Suprapubic skin (tissue), 4 donors: ENCODE data around the gene TCP11L2.

ENCODE experiments used
- EP300 ChIP-seq: sonication (generic); formaldehyde crosslinking; IDR thresholded peaks from one replicate; pipeline ENCODE4 v1.6.1; 2017; ENCODE audit warnings: antibody characterized with exemption
- POLR2A ChIP-seq, 2 donors: fragments of 450-650 bp; IDR thresholded peaks; one replicate each; pipeline ENCODE4 v1.6.1; 2017; ENCODE audit warnings: antibody characterized with exemption in 2 of 2, mild to moderate bottlenecking in 2 of 2, moderate library complexity in 2 of 2
- POLR2AphosphoS5 ChIP-seq, 3 donors: sonication (generic); formaldehyde crosslinking; IDR thresholded peaks; one replicate each; pipeline ENCODE4 v1.6.1; 2017; ENCODE audit warnings: antibody characterized with exemption in 3 of 3
- TF ChIP-seq, protein P1 (sequence below), 2 donors: fragments of 200-600 bp in 1 of 2; fragments of 450-650 bp in 1 of 2; sonication (generic) in 1 of 2; IDR thresholded peaks; one replicate each; pipeline ENCODE4 v1.5.1; 2016 to 2019; ENCODE audit warnings: antibody characterized with exemption in 2 of 2, mild to moderate bottlenecking in 1 of 2, moderate library complexity in 1 of 2

DNA sequence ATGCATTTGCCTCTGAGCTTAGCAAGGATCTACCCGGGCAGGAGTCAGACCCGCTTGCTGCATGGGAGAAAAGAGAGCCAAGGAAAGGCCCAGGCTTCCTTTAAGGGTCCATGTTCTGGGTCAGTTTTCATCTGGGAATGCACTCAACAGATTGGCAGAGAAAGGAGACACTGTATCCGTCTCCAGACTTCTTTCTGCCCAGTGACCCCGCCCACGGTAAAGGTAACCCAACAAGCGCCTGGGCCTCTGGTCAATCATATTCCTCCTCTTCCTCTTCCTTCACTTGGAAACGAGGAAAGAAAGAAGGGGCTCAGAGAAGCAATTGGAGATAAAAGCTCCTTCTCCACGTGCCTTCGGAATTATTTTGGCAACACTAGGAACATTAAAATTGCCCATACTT lies 27.1 kb upstream of the TCP11L2 start:
- TF ChIP-seq, protein P1, sequence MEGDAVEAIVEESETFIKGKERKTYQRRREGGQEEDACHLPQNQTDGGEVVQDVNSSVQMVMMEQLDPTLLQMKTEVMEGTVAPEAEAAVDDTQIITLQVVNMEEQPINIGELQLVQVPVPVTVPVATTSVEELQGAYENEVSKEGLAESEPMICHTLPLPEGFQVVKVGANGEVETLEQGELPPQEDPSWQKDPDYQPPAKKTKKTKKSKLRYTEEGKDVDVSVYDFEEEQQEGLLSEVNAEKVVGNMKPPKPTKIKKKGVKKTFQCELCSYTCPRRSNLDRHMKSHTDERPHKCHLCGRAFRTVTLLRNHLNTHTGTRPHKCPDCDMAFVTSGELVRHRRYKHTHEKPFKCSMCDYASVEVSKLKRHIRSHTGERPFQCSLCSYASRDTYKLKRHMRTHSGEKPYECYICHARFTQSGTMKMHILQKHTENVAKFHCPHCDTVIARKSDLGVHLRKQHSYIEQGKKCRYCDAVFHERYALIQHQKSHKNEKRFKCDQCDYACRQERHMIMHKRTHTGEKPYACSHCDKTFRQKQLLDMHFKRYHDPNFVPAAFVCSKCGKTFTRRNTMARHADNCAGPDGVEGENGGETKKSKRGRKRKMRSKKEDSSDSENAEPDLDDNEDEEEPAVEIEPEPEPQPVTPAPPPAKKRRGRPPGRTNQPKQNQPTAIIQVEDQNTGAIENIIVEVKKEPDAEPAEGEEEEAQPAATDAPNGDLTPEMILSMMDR (IDR thresholded peaks at IDR 0.05) = no peak
- TF ChIP-seq EP300 (no peak), POLR2A (IDR thresholded peaks at IDR 0.05) (no peak), POLR2AphosphoS5 (IDR thresholded peaks at IDR 0.05) (no peak)
